AG09319 (cell line): ENCODE measurements around the gene ZNF396.

Experiments
- DNase-seq: peaks from one replicate; pipeline ENCODE4 v3.0.0-alpha.2; 2010; ENCODE audit warnings: low read depth; ENCODE audit errors: extremely low read depth
- CTCF ChIP-seq: IDR thresholded peaks from 2 replicates; pipeline ENCODE4 v1.5.1; 2011; ENCODE audit warnings: low read depth, mild to moderate bottlenecking, inconsistent platforms, low read length, moderate library complexity

The ZNF396 gene

GRCh38 chr18:35413163-35413511 lies 36.0 kb upstream of the ZNF396 start:
- DNase-seq: no peak
- no peak for TF ChIP-seq CTCF

GRCh38 chr18:35411625-35412351 lies 34.7 kb upstream of the ZNF396 start:
- no peak for TF ChIP-seq CTCF
- no peak for DNase-seq

- TF ChIP-seq CTCF: no peak
- DNase-seq: no peak
Observed at GRCh38 chr18:35410561-35410960, 33.4 kb upstream of the ZNF396 start.

GRCh38 chr18:35409911-35410310 lies 32.8 kb upstream of the ZNF396 start:
- no peak for DNase-seq
- TF ChIP-seq CTCF: no peak

- no peak for DNase-seq
- no peak for TF ChIP-seq CTCF
Observed at GRCh38 chr18:35408843-35409261, 31.7 kb upstream of the ZNF396 start.

GRCh38 chr18:35407871-35408481 lies 30.8 kb upstream of the ZNF396 start:
- DNase-seq: peak; percentile 28
- TF ChIP-seq CTCF: peak; percentile 75

- no peak for TF ChIP-seq CTCF
- no peak for DNase-seq
Observed at GRCh38 chr18:35406666-35407065, 29.5 kb upstream of the ZNF396 start.
